SU-DHL-6 (cell line): ENCODE data around the gene BFAR.

Experiments used
- H2AFZ ChIP-seq: fragments of 200-600 bp; sonication (generic); 2 replicates; pipeline ENCODE4 v1.6.1; 2014; ENCODE audit warnings: low read depth, mild to moderate bottlenecking, moderate library complexity, mixed read lengths, antibody characterized with exemption, low read length; ENCODE audit not compliant: severe bottlenecking
- H3F3A ChIP-seq: fragments of 200-600 bp; shearing (Covaris generic); 2 replicates; pipeline ENCODE4 v1.6.0; 2016; ENCODE audit warnings: antibody characterized with exemption, mild to moderate bottlenecking; ENCODE audit not compliant: insufficient read depth
- H3K27ac ChIP-seq: fragments of 200-600 bp; sonication (generic); 2 replicates; pipeline ENCODE4 v1.5.1; 2016; ENCODE audit warnings: low read depth, mild to moderate bottlenecking, low read length, moderate library complexity, mixed read lengths
- H3K27me3 ChIP-seq: fragments of 200-600 bp; sonication (generic), shearing (Covaris generic); 2 replicates; pipeline ENCODE4 v1.6.0; 2014; ENCODE audit warnings: mild to moderate bottlenecking, low read length
- H3K36me3 ChIP-seq: fragments of 200-600 bp; sonication (generic); 2 replicates; pipeline ENCODE4 v1.6.1; 2014; ENCODE audit warnings: mild to moderate bottlenecking, low read length, mixed read lengths
- H3K4me2 ChIP-seq: fragments of 300-600, 200-600 bp; shearing (Covaris generic), sonication (generic); 2 replicates; pipeline ENCODE4 v1.6.0; 2014; ENCODE audit warnings: low read length, low read depth, mild to moderate bottlenecking; ENCODE audit not compliant: poor library complexity, severe bottlenecking
- H3K4me3 ChIP-seq: fragments of 200-600 bp; sonication (generic); 2 replicates; pipeline ENCODE4 v1.5.1; 2014; ENCODE audit warnings: antibody characterized with exemption, low read length, mild to moderate bottlenecking, mixed read lengths; ENCODE audit not compliant: insufficient read depth, poor library complexity, severe bottlenecking
- H3K79me2 ChIP-seq: fragments of 200-600 bp; sonication (generic); 2 replicates; pipeline ENCODE4 v1.6.1; 2014; ENCODE audit warnings: mild to moderate bottlenecking, low read length, moderate library complexity; ENCODE audit not compliant: insufficient read depth
- H3K9ac ChIP-seq: fragments of 200-600 bp; sonication (generic); 2 replicates; pipeline ENCODE4 v1.7.0; 2014; ENCODE audit warnings: mild to moderate bottlenecking, low read length
- H3K9me2 ChIP-seq: fragments of 200-600 bp; sonication (generic); replicated peaks from 2 replicates; pipeline ENCODE4 v1.6.1; 2014; ENCODE audit warnings: low read length; ENCODE audit not compliant: insufficient read depth
- H3K9me3 ChIP-seq: fragments of 200-600 bp; sonication (generic); 2 replicates; pipeline ENCODE4 v1.6.1; 2014; ENCODE audit warnings: low read length, mixed read lengths; ENCODE audit not compliant: insufficient read depth
- H4K20me1 ChIP-seq: fragments of 200-600 bp; sonication (generic); 2 replicates; pipeline ENCODE4 v1.6.1; 2014; ENCODE audit warnings: low read depth, mild to moderate bottlenecking, antibody characterized with exemption, low read length, moderate library complexity, mixed read lengths
- EZH2phosphoT487 ChIP-seq: fragments of 200-600 bp; sonication (generic), shearing (Covaris generic); conservative IDR thresholded peaks from 2 replicates; pipeline ENCODE4 v1.6.1; 2018; ENCODE audit warnings: mild to moderate bottlenecking, antibody characterized with exemption, low read length, moderate library complexity, mixed read lengths
- TF ChIP-seq, protein P1 (sequence below): fragments of 200-600 bp; sonication (generic); IDR thresholded peaks from one replicate; pipeline ENCODE4 v1.5.1; 2017; ENCODE audit warnings: antibody characterized with exemption, mild to moderate bottlenecking, low read length, moderate library complexity; ENCODE audit not compliant: insufficient read depth, poor library complexity, severe bottlenecking

BFAR gene

DNA sequence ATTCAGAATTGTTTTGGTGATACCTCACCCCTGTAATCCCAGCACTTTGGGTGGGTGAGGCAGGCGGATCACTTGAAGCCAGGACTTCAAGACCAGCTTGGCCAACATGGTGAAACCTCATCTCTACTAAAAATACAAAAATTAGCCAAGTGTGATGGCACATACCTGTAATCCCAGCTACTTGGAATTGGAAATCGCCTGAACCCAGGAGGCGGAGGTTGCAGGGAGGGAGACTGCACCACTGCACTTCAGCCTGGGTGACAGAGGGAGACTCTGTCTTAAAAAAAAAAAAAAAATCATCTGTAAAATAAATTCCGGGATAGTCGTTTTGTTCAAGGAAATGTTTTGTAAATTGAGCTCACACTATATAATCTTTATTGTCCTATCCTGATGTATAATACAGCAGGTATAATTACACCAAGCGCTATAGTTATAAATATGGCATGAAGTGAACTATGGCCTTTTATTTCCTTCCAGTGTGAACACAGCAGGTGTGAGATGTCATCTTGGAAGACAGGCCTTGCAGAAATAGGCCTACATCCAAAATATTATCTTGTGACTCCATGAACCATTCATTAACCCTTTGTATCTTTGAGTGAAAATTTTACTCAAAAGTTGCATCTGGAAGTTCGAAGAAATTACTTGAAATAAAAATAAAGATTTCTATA lies 35.9 kb downstream of the BFAR start:
- no peak overlapping the region for H3K4me2 ChIP-seq
- no peak overlapping the region for H2AFZ ChIP-seq
- no peak overlapping the region for H3K4me3 ChIP-seq
- no peak overlapping the region for H3K9ac ChIP-seq
- H3K9me3 ChIP-seq = no peaks in the 10 kb centered on the region
- H3K27me3 ChIP-seq = no peaks in the 10 kb centered on the region
- no peak overlapping the region for H3K27ac ChIP-seq
- H3K79me2 ChIP-seq = no peaks in the 10 kb centered on the region
- H3K36me3 ChIP-seq = peaks cover 4% of the 10 kb centered on the region; the same call in 1 of the 2 replicates
- no peaks in the 10 kb centered on the region for H3K9me2 ChIP-seq
- TF ChIP-seq, protein P1, sequence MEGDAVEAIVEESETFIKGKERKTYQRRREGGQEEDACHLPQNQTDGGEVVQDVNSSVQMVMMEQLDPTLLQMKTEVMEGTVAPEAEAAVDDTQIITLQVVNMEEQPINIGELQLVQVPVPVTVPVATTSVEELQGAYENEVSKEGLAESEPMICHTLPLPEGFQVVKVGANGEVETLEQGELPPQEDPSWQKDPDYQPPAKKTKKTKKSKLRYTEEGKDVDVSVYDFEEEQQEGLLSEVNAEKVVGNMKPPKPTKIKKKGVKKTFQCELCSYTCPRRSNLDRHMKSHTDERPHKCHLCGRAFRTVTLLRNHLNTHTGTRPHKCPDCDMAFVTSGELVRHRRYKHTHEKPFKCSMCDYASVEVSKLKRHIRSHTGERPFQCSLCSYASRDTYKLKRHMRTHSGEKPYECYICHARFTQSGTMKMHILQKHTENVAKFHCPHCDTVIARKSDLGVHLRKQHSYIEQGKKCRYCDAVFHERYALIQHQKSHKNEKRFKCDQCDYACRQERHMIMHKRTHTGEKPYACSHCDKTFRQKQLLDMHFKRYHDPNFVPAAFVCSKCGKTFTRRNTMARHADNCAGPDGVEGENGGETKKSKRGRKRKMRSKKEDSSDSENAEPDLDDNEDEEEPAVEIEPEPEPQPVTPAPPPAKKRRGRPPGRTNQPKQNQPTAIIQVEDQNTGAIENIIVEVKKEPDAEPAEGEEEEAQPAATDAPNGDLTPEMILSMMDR = no peak
- TF ChIP-seq EZH2phosphoT487 = no peak
- H3F3A ChIP-seq = peaks cover 15% of the 10 kb centered on the region
- H4K20me1 ChIP-seq = no peaks in the 10 kb centered on the region

GRCh38 chr16:14669776-14670175 lies 37.0 kb downstream of the BFAR start:
- H3K36me3 ChIP-seq = peaks cover 2% of the 10 kb centered on the region; the same call in 1 of the 2 replicates

GRCh38 chr16:14672403-14672971 lies 39.7 kb downstream of the BFAR start:
- peak overlapping the region; percentile 38 for H3K9ac ChIP-seq
- H3K9me2 ChIP-seq = no peaks in the 10 kb centered on the region
- no peaks in the 10 kb centered on the region for H3K36me3 ChIP-seq
- peaks cover 15% of the 10 kb centered on the region for H3F3A ChIP-seq
- no peaks in the 10 kb centered on the region for H4K20me1 ChIP-seq
- TF ChIP-seq, protein P1 = no peak
- no peak for TF ChIP-seq EZH2phosphoT487
- peak overlapping the region; percentile 90 for H3K27ac ChIP-seq
- no peaks in the 10 kb centered on the region for H3K9me3 ChIP-seq
- H3K27me3 ChIP-seq = no peaks in the 10 kb centered on the region
- H2AFZ ChIP-seq = peak overlapping the region; percentile 84
- H3K79me2 ChIP-seq = no peaks in the 10 kb centered on the region
- peak overlapping the region; percentile 74 for H3K4me2 ChIP-seq
- H3K4me3 ChIP-seq = peak overlapping the region; percentile 35

More at GRCh38 chr16:14669776-14670175, 37.0 kb downstream of the BFAR start:
- Histone ChIP-seq H3K27me3 (no peaks in the 10 kb centered on the region), H2AFZ (no peak overlapping the region), H3K4me3 (no peak overlapping the region), H3K79me2 (no peaks in the 10 kb centered on the region), H3K9me3 (no peaks in the 10 kb centered on the region), H3K27ac (no peak overlapping the region), H3K9me2 (no peaks in the 10 kb centered on the region), H3K4me2 (no peak overlapping the region), H3F3A (peaks cover 15% of the 10 kb centered on the region), H4K20me1 (no peaks in the 10 kb centered on the region), H3K9ac (no peak overlapping the region)
- no peak for TF ChIP-seq EZH2phosphoT487
- TF ChIP-seq, protein P1 = no peak
